GM06990 (cell line): ENCODE measurements around the gene OR5A1.

Experiments used
- DNase-seq: peaks from one replicate; pipeline ENCODE4 v3.0.0-alpha.2; 2011; ENCODE audit not compliant: insufficient read length; ENCODE audit errors: extremely low read depth
- H3K27me3 ChIP-seq: replicated peaks from 2 replicates; pipeline ENCODE4 v1.6.0; 2011; ENCODE audit warnings: low read length; ENCODE audit not compliant: control insufficient read depth, insufficient read depth
- H3K36me3 ChIP-seq: 2 replicates; pipeline ENCODE4 v1.5.1; 2011; ENCODE audit warnings: low read length; ENCODE audit not compliant: control insufficient read depth, insufficient read depth
- H3K4me3 ChIP-seq: replicated peaks from 2 replicates; pipeline ENCODE4 v1.5.1; 2011; ENCODE audit warnings: low read depth, mild to moderate bottlenecking, control low read depth, low read length
- CTCF ChIP-seq: IDR thresholded peaks from 2 replicates; pipeline ENCODE4 v1.5.1; 2011; ENCODE audit warnings: low read length, control low read depth, mild to moderate bottlenecking, inconsistent platforms; ENCODE audit not compliant: insufficient read depth, poor library complexity, severe bottlenecking

The OR5A1 gene

GRCh38 chr11:59456661-59457060 is 20.4 kb downstream of the OR5A1 start, which contains the start of gene OR4D6:
OR4D6 (plus strand) TSS chr11:59456961; CDS start chr11:59456961, 0 bp downstream.
- Histone ChIP-seq H3K27me3 (no peaks in the 10 kb centered on the region; the same call in 1 of the 2 replicates), H3K4me3 (no peak within 1 kb of the TSS), H3K36me3 (no peaks in the 10 kb centered on the region)
- no peak for TF ChIP-seq CTCF
- no peak for DNase-seq

DNA sequence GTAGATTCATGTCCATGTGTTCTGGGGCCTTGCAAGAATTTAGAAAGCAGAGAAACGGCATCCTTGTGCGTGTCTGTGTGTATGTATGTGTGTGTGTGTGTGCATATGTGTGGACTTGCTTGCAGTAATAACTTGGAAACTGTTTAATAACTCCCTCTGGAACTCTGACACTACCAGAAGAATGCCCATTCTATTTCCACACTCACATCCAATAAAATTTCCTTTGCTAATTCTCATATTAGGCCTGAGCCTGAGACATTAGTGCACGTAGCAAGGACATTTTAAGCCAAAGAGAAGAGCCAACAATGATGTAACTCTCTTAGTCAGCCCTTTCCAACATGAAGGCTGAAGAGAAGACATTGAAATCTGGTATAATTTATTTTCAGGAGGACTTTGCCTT is 23.6 kb downstream of the OR5A1 start:
- H3K27me3 ChIP-seq, result no peaks in the 10 kb centered on the region; the same call in 1 of the 2 replicates
- H3K4me3 ChIP-seq, result no peak overlapping the region
- no peaks in the 10 kb centered on the region for H3K36me3 ChIP-seq
- no peak for TF ChIP-seq CTCF
- DNase-seq, result no peak

- no peak for DNase-seq
- Histone ChIP-seq H3K4me3 (no peak overlapping the region), H3K27me3 (no peaks in the 10 kb centered on the region), H3K36me3 (no peaks in the 10 kb centered on the region)
- no peak for TF ChIP-seq CTCF
These were observed 26.9 kb downstream of the OR5A1 start for GRCh38 chr11:59463190-59463641.

- no peak within 1 kb of the TSS for H3K4me3 ChIP-seq
- no peak for DNase-seq
- TF ChIP-seq CTCF, result no peak
- H3K27me3 ChIP-seq, result no peaks in the 10 kb centered on the region
- H3K36me3 ChIP-seq, result no peaks in the 10 kb centered on the region
These were observed 36.7 kb downstream of the OR5A1 start, which contains the start of gene OR4D10 for GRCh38 chr11:59473015-59473414. OR4D10 (plus strand) TSS chr11:59473315; CDS start chr11:59477430, 4,115 bp downstream.

DNA sequence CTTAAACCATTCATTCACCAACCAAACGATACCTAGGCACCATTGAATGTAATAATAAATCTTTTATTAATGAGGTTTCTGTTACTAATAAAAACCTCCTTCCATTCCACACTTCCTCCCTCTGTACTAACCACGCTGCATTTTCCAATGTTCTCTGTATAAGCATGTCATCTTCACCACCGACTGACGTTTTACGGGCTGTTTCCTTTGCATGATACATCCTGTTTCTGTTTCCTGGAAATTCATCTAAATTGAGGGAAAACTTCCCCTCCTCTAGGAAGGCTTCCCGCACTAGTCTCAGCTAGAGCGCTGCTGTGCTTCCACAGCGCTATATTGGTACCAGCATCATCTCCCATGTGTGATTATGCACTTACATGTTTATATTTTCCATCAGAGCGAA is 38.9 kb downstream of the OR5A1 start:
- no peaks in the 10 kb centered on the region for H3K27me3 ChIP-seq
- no peak for DNase-seq
- TF ChIP-seq CTCF, result no peak
- H3K4me3 ChIP-seq, result no peak overlapping the region
- H3K36me3 ChIP-seq, result no peaks in the 10 kb centered on the region

DNA sequence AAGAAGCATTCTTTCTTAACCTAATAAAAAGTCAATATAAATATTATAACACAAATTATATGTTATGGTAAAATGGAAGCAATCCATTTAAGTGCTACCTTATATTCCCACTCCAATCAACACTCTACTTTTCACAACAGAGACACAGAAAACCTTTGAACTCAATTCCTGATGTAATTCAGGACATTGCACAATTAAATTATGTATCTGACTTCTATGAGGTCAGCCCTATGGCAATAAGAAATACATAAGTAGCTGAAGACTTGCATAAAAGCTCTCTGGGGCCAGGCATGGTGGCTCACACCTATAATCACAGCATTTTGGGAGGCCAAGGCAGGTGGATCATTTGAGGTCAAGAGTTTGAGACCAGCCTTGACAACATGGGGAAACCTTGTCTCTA is 43.6 kb downstream of the OR5A1 start:
- TF ChIP-seq CTCF, result no peak
- Histone ChIP-seq H3K27me3 (no peaks in the 10 kb centered on the region), H3K4me3 (no peak overlapping the region), H3K36me3 (no peaks in the 10 kb centered on the region)
- no peak for DNase-seq
